HL-60 (cell line): Measurements from ENCODE around the gene SLC9C2.
"Not testable (repeated sequence)": the region's sequence is repeated elsewhere in the genome, so short reads cannot be mapped to it uniquely, and the experiment has no call there.

Experiments used
- DNase-seq, 2 experiments: peaks; one replicate each; pipeline ENCODE4 v3.0.0-alpha.2; 2010 to 2020; ENCODE audit warnings: low read depth in 1 of 2, low spot score in 1 of 2
- H3K27ac ChIP-seq: fragments of 250-450 bp; sonication (Bioruptor Pico); replicated peaks from 2 replicates; pipeline ENCODE4 v1.5.1; 2020; ENCODE audit warnings: mild to moderate bottlenecking, moderate library complexity
- H3K27me3 ChIP-seq: fragments of 250-450 bp; sonication (Bioruptor Pico); 2 replicates; pipeline ENCODE4 v1.5.1; 2021; ENCODE audit warnings: mild to moderate bottlenecking, moderate library complexity; ENCODE audit not compliant: insufficient read depth, poor library complexity, severe bottlenecking
- H3K4me3 ChIP-seq: replicated peaks from 2 replicates; pipeline ENCODE4 v1.5.1; 2011; ENCODE audit warnings: mild to moderate bottlenecking, control low read depth, low read length; ENCODE audit not compliant: insufficient read depth
- CTCF ChIP-seq: IDR thresholded peaks from one replicate; pipeline ENCODE4 v1.5.1; 2011; ENCODE audit warnings: low read length, control low read depth, inconsistent platforms; ENCODE audit not compliant: insufficient read depth
- GABPA ChIP-seq: IDR thresholded peaks from 2 replicates; pipeline ENCODE4 v1.6.1; 2012; ENCODE audit warnings: low read depth
- POLR2AphosphoS5 ChIP-seq: IDR thresholded peaks from 2 replicates; pipeline ENCODE4 v1.6.1; 2012; ENCODE audit warnings: low read depth
- REST ChIP-seq: IDR thresholded peaks from 2 replicates; pipeline ENCODE4 v1.6.1; 2012; ENCODE audit warnings: low read depth; ENCODE audit not compliant: insufficient replicate concordance
- SPI1 ChIP-seq: IDR thresholded peaks from 2 replicates; pipeline ENCODE4 v1.6.1; 2012; ENCODE audit warnings: low read depth, mild to moderate bottlenecking, borderline replicate concordance

SLC9C2 gene

GRCh38 chr1:173476197-173476664 lies 126.6 kb downstream of the SLC9C2 start:
- Histone ChIP-seq H3K27ac (peak overlapping the region; percentile 86), H3K27me3 (no peaks in the 10 kb centered on the region), H3K4me3 (peak overlapping the region; percentile 50)
- TF ChIP-seq CTCF (no peak), POLR2AphosphoS5 (no peak), REST (no peak), GABPA (no peak), SPI1 (no peak)
- DNase-seq = no peak

DNA sequence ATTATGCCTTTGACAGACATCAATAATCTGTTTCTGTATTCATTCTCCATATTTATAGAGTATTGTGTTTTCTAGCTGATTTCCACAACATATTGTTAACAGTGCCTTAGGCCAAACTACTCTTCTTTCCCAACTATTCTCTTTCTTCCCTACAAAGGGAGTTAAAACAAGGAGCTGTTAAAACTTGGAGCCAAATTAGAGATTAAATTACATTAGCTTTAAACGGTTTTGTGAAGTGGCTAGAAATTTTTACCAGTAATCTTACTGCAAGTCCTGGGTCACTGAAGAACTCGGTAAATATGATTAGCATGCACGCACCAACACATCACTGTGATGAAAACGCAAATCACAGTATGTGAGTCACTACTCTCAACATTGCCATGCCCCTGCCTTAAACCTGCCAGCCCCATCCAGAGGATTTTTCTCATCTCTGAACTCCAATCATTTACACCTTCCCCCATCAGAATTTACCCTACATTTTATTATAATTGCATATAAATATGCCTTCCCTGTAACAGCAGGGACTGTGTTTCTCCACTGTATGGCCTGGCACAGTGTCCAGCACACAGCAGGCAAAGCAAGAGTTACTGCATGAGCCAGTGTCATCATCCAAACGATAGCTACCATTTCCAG lies 127.2 kb downstream of the SLC9C2 start:
- H3K4me3 ChIP-seq = peak overlapping the region; percentile 50
- no peak for DNase-seq
- TF ChIP-seq POLR2AphosphoS5 (no peak), GABPA (no peak)
- H3K27ac ChIP-seq = no peak overlapping the region; the same call in 1 of the 2 replicates
- no peaks in the 10 kb centered on the region for H3K27me3 ChIP-seq

- not testable (repeated sequence) for H3K27ac ChIP-seq, H3K27me3 ChIP-seq, DNase-seq, H3K4me3 ChIP-seq
Observed at GRCh38 chr1:173474780-173475421, 128.0 kb downstream of the SLC9C2 start.

DNA sequence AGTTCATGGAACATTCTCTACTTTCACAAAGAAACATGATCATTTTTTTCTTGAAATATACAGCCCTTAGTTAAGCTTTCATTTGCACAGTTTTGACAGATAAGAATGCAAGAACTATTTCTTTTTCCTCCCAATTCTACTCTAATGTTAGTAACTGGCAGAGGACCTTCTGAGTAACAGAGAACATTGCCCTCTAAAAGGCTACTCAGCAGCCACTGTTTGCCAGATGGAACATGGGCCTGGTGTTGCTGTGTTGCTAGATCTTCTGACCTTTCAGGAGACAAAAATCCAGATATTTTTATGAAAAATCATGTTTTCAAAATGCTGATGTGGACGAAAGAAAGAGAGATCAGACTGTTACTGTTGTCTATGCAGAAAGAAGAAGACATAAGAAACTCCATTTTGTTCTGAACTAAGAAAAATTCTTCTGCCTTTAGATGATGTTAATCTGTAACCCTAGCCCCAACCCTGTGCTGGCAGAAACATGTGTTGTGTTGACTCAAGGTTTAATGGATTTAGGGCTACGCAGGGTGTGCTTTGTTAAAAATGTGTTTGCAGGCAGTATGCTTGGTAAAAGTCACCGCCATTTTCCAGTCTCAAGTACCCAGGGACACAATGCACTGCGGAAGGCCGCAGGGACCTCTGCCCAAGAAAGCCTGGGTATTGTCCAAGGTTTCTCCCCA lies 128.6 kb downstream of the SLC9C2 start:
- H3K4me3 ChIP-seq = no peak overlapping the region
- TF ChIP-seq POLR2AphosphoS5 (no peak), CTCF (no peak), SPI1 (no peak), REST (no peak), GABPA (no peak)
- no peak overlapping the region for H3K27ac ChIP-seq
- no peak for DNase-seq
- H3K27me3 ChIP-seq = no peaks in the 10 kb centered on the region
